Liver (tissue), 9 donors: ENCODE results near the gene CELF4. TPM values are rescaled to one million over a fixed set of nuclear protein-coding genes. Genes with fewer than 3 reads are reported as not detected.
"Not testable (repeated sequence)": the region's sequence is repeated elsewhere in the genome, so short reads cannot be mapped to it uniquely, and the experiment has no call there.

Experiments used
- DNase-seq: peaks from one replicate; pipeline ENCODE4 v3.0.0-alpha.2; 2017; ENCODE audit warnings: low spot score
- H3K27ac ChIP-seq, 2 donors: one replicate each; pipeline ENCODE4 v1.7.0; 2013; ENCODE audit warnings: inconsistent platforms in 2 of 2, low read length in 2 of 2, control low read depth in 1 of 2, low read depth in 1 of 2, mild to moderate bottlenecking in 1 of 2
- H3K27me3 ChIP-seq, 4 donors: one replicate each; pipeline versions ENCODE4 v1.6.1 to v1.7.0; 2013; ENCODE audit warnings: low read length in 3 of 4, inconsistent platforms in 1 of 4, mild to moderate bottlenecking in 1 of 4, moderate library complexity in 1 of 4; ENCODE audit not compliant: control insufficient read depth in 4 of 4, insufficient read depth in 4 of 4
- H3K36me3 ChIP-seq, 4 donors: one replicate each; pipeline versions ENCODE4 v1.6.1 to v1.7.0; 2013; ENCODE audit warnings: low read length in 3 of 4, mild to moderate bottlenecking in 3 of 4, low read depth in 1 of 4, moderate library complexity in 1 of 4; ENCODE audit not compliant: control insufficient read depth in 4 of 4, insufficient read depth in 3 of 4
- H3K4me1 ChIP-seq, 4 donors: one replicate each; pipeline versions ENCODE4 v1.6.1 to v1.7.0; 2013; ENCODE audit warnings: low read length in 3 of 4, mild to moderate bottlenecking in 3 of 4, moderate library complexity in 1 of 4; ENCODE audit not compliant: control insufficient read depth in 4 of 4, insufficient read depth in 4 of 4
- H3K4me3 ChIP-seq, 3 donors: one replicate each; pipeline versions ENCODE4 v1.6.1 to v1.7.0; 2013; ENCODE audit warnings: low read length in 3 of 3, control low read depth in 1 of 3, low read depth in 1 of 3, mild to moderate bottlenecking in 1 of 3
- H3K9ac ChIP-seq, 2 donors: one replicate each; pipeline ENCODE4 v1.7.0; 2013; ENCODE audit warnings: low read length in 2 of 2, mild to moderate bottlenecking in 2 of 2, moderate library complexity in 2 of 2, control low read depth in 1 of 2, low read depth in 1 of 2
- H3K9me3 ChIP-seq, 4 donors: one replicate each; pipeline versions ENCODE4 v1.6.1 to v1.7.0; 2013; ENCODE audit warnings: low read length in 3 of 4; ENCODE audit not compliant: control insufficient read depth in 4 of 4
- ATF3 ChIP-seq: IDR thresholded peaks from 2 replicates; pipeline ENCODE4 v1.6.1; 2016; ENCODE audit warnings: antibody characterized with exemption
- EGR1 ChIP-seq, 2 donors: IDR thresholded peaks; 2 replicates each; pipeline ENCODE4 v1.6.1; 2016 to 2018; ENCODE audit warnings: antibody characterized with exemption in 2 of 2, low read depth in 2 of 2
- FOXA1 ChIP-seq: IDR thresholded peaks from 2 replicates; pipeline ENCODE4 v1.6.1; 2016; ENCODE audit warnings: antibody characterized with exemption
- FOXA2 ChIP-seq: IDR thresholded peaks from 2 replicates; pipeline ENCODE4 v1.6.1; 2016; ENCODE audit warnings: antibody characterized with exemption
- GABPA ChIP-seq, 2 donors: IDR thresholded peaks in 1 of 2; conservative IDR thresholded peaks in 1 of 2; 2 replicates each; pipeline ENCODE4 v1.6.1; 2016; ENCODE audit warnings: antibody characterized with exemption in 2 of 2, mild to moderate bottlenecking in 1 of 2, moderate library complexity in 1 of 2
- HNF4A ChIP-seq, 2 donors: conservative IDR thresholded peaks; 2 replicates each; pipeline ENCODE4 v1.6.1; 2016; ENCODE audit warnings: antibody characterized with exemption in 2 of 2, mild to moderate bottlenecking in 2 of 2
- HNF4G ChIP-seq: IDR thresholded peaks from 2 replicates; pipeline ENCODE4 v1.6.1; 2016; ENCODE audit warnings: antibody characterized with exemption
- JUND ChIP-seq, 2 donors: IDR thresholded peaks; 2 replicates each; pipeline ENCODE4 v1.6.1; 2016; ENCODE audit warnings: antibody characterized with exemption in 2 of 2
- MAX ChIP-seq: IDR thresholded peaks from 2 replicates; pipeline ENCODE4 v1.6.1; 2016; ENCODE audit warnings: antibody characterized with exemption
- NR2F2 ChIP-seq: IDR thresholded peaks from 2 replicates; pipeline ENCODE4 v1.6.1; 2016; ENCODE audit warnings: antibody characterized with exemption
- RAD21 ChIP-seq, 2 donors: IDR thresholded peaks; 2 replicates each; pipeline ENCODE4 v1.6.1; 2016; ENCODE audit warnings: antibody characterized with exemption in 2 of 2, mild to moderate bottlenecking in 2 of 2
- REST ChIP-seq: IDR thresholded peaks from 2 replicates; pipeline ENCODE4 v1.6.1; 2016; ENCODE audit warnings: antibody characterized with exemption, mild to moderate bottlenecking
- RXRA ChIP-seq, 2 donors: IDR thresholded peaks; 2 replicates each; pipeline ENCODE4 v1.6.1; 2017 to 2018; ENCODE audit warnings: antibody characterized with exemption in 2 of 2, mild to moderate bottlenecking in 1 of 2
- SP1 ChIP-seq: IDR thresholded peaks from 2 replicates; pipeline ENCODE4 v1.6.1; 2018; ENCODE audit warnings: antibody characterized with exemption, mild to moderate bottlenecking
- YY1 ChIP-seq: IDR thresholded peaks from 2 replicates; pipeline ENCODE4 v1.6.1; 2016; ENCODE audit warnings: antibody characterized with exemption, mild to moderate bottlenecking
- ZBTB33 ChIP-seq: IDR thresholded peaks from 2 replicates; pipeline ENCODE4 v1.6.1; 2016; ENCODE audit warnings: antibody characterized with exemption
- WGBS: extraction: QIAGEN DNeasy Blood & Tissue Kit; methylation state at CpG from one replicate; pipeline ENCODE4 v1.1.7; 2013; 5-methylcytosine and 5-hydroxymethylcytosine counted together
- polyA plus RNA-seq, 2 donors: library from polyadenylated mRNA; stranded (reverse) in 1 of 2; unstranded in 1 of 2; fragments of 200-250 nt in 1 of 2; fragments of >200 nt in 1 of 2; fragmentation: Nextera tagmentation in 1 of 2; extraction: Ambion mirVana in 1 of 2; gene quantifications; one replicate each; pipeline versions ENCODE4 v1.2.1 to v1.2.3, GENCODE V29; 2013 to 2015
- total RNA-seq, 2 donors: library from RNA; depleted of rRNA; stranded (reverse); fragments of >200 nt; gene quantifications; one replicate each; pipeline ENCODE4 v1.2.3, GENCODE V29; 2014
- donor health status: healthy.
- donor health status: healthy.
- donor health status: healthy.
- donor health status: healthy.
- donor health status: healthy.

CELF4 gene
- total and polyA plus RNA-seq, 4 donors: 0.08 to 0.28 (median 0.21) TPM; not detected in 1

- Histone ChIP-seq H3K4me1 (no peaks in the 10 kb centered on the region), H3K27me3 (no peaks in the 10 kb centered on the region), H3K27ac (no peak overlapping the region), H3K9ac (no peak overlapping the region), H3K36me3 (no peaks in the 10 kb centered on the region), H3K9me3 (no peaks in the 10 kb centered on the region), H3K4me3 (no peak overlapping the region)
- WGBS: 50% methylated on average over 19 of the region's 19 CpGs
- no peak for TF ChIP-seq GABPA (IDR thresholded peaks at IDR 0.05 in 1 of 2, conservative IDR thresholded peaks at IDR 0.05 in 1 of 2)
- no peak for TF ChIP-seq HNF4G
- no peak for TF ChIP-seq NR2F2
- TF ChIP-seq JUND (IDR thresholded peaks at IDR 0.05): no peak
- TF ChIP-seq YY1: no peak
- no peak for TF ChIP-seq ATF3
- no peak for TF ChIP-seq MAX
- no peak for TF ChIP-seq REST
- no peak for DNase-seq
These were observed 204.1 kb downstream of the CELF4 start for GRCh38 chr18:37361335-37362157.

GRCh38 chr18:37358061-37358460 is 207.5 kb downstream of the CELF4 start:
- not testable (repeated sequence) for H3K9me3 ChIP-seq, H3K4me1 ChIP-seq, H3K9ac ChIP-seq, H3K4me3 ChIP-seq, H3K27me3 ChIP-seq, H3K27ac ChIP-seq, H3K36me3 ChIP-seq, DNase-seq
- WGBS: 69% methylated on average over 9 of the region's 9 CpGs

GRCh38 chr18:37355772-37356171 is 209.8 kb downstream of the CELF4 start:
- Histone ChIP-seq H3K36me3 (no peaks in the 10 kb centered on the region), H3K9me3 (no peaks in the 10 kb centered on the region), H3K9ac (no peak overlapping the region), H3K4me3 (no peak overlapping the region), H3K27ac (no peak overlapping the region), H3K27me3 (no peaks in the 10 kb centered on the region), H3K4me1 (no peaks in the 10 kb centered on the region)
- no peak for DNase-seq
- TF ChIP-seq RXRA (IDR thresholded peaks at IDR 0.05) (no peak), YY1 (no peak), EGR1 (IDR thresholded peaks at IDR 0.05; ENCODE audit: low read depth in 2 of 2) (no peak), RAD21 (IDR thresholded peaks at IDR 0.05) (no peak), HNF4A (conservative IDR thresholded peaks at IDR 0.05) (no peak), SP1 (no peak), ZBTB33 (no peak), FOXA1 (no peak), MAX (no peak), FOXA2 (no peak), NR2F2 (no peak), HNF4G (no peak)
- 88% methylated on average over 3 of the region's 3 CpGs for WGBS
